Upper lobe of left lung (tissue), 6 donors: ENCODE measurements around the gene PIK3R6. TPM values are rescaled to one million over a fixed set of nuclear protein-coding genes. Genes with fewer than 3 reads are reported as not detected.

Experiments used
- ATAC-seq, 2 donors: fragments of 200-7000 bp; cut with Tn5 transposase; one replicate each; pipeline ENCODE4 v1.9.1; 2022; ENCODE audit warnings: mild to moderate bottlenecking in 2 of 2, moderate library complexity in 2 of 2; ENCODE audit not compliant: low FRiP score in 2 of 2
- DNase-seq, 2 donors: peaks; one replicate each; pipeline ENCODE4 v3.0.0-alpha.2; 2019 to 2020
- H3K27ac ChIP-seq, 4 donors: fragments of 200-600 bp; sonication (generic); one replicate each; pipeline ENCODE4 v1.5.1; 2016 to 2019
- H3K27me3 ChIP-seq, 4 donors: fragments of 200-600 bp; sonication (generic); one replicate each; pipeline ENCODE4 v1.5.1; 2017 to 2019
- H3K36me3 ChIP-seq, 4 donors: fragments of 200-600 bp; sonication (generic); one replicate each; pipeline ENCODE4 v1.5.1; 2016 to 2019
- H3K4me1 ChIP-seq, 4 donors: fragments of 200-600 bp; sonication (generic); one replicate each; pipeline ENCODE4 v1.5.1; 2018 to 2019
- H3K4me3 ChIP-seq, 4 donors: fragments of 200-600 bp; sonication (generic); one replicate each; pipeline ENCODE4 v1.5.1; 2017 to 2019; ENCODE audit warnings: mild to moderate bottlenecking in 2 of 4, moderate library complexity in 1 of 4
- H3K9me3 ChIP-seq, 4 donors: fragments of 200-600 bp; sonication (generic); one replicate each; pipeline ENCODE4 v1.5.1; 2018 to 2019
- EP300 ChIP-seq, 4 donors: sonication (generic); formaldehyde crosslinking; IDR thresholded peaks; one replicate each; pipeline ENCODE4 v1.5.1; 2017; ENCODE audit warnings: antibody characterized with exemption in 4 of 4, control low read depth in 2 of 4
- POLR2A ChIP-seq, 4 donors: fragments of 450-650 bp; IDR thresholded peaks; one replicate each; pipeline ENCODE4 v1.5.1; 2016 to 2017; ENCODE audit warnings: antibody characterized with exemption in 4 of 4, mild to moderate bottlenecking in 2 of 4
- POLR2AphosphoS5 ChIP-seq, 2 donors: sonication (generic); formaldehyde crosslinking; IDR thresholded peaks; one replicate each; pipeline ENCODE4 v1.5.1; 2017; ENCODE audit warnings: antibody characterized with exemption in 2 of 2
- WGBS, 2 donors: methylation state at CpG; one replicate each; pipeline ENCODE4 v1.1.5; 2017 to 2018; 5-methylcytosine and 5-hydroxymethylcytosine counted together
- total RNA-seq, 6 donors: library from RNA; depleted of rRNA in 4 of 6; stranded (reverse); fragments of >200 nt in 4 of 6; gene quantifications; one replicate each; pipeline versions ENCODE4 v1.1.0 to v1.2.1, GENCODE V29; 2016 to 2021
- TF ChIP-seq, protein P1 (sequence below), 6 experiments: fragments of 450-650 bp in 4 of 6; fragments of 200-600 bp in 2 of 6; sonication (generic) in 2 of 6; IDR thresholded peaks; one replicate each; pipeline ENCODE4 v1.5.1; 2016 to 2019; ENCODE audit warnings: antibody characterized with exemption in 6 of 6
- donor health status: DM: no; HTN: no; CAD: no; lungs with moderate emphysema.
- donor health status: DM: no; HTN: yes; CAD: no; lungs with severe emphysema.

PIK3R6 gene
- total RNA-seq, 6 donors from 2014 or later: 1.1 to 4.2 (median 2.4) TPM

DNA sequence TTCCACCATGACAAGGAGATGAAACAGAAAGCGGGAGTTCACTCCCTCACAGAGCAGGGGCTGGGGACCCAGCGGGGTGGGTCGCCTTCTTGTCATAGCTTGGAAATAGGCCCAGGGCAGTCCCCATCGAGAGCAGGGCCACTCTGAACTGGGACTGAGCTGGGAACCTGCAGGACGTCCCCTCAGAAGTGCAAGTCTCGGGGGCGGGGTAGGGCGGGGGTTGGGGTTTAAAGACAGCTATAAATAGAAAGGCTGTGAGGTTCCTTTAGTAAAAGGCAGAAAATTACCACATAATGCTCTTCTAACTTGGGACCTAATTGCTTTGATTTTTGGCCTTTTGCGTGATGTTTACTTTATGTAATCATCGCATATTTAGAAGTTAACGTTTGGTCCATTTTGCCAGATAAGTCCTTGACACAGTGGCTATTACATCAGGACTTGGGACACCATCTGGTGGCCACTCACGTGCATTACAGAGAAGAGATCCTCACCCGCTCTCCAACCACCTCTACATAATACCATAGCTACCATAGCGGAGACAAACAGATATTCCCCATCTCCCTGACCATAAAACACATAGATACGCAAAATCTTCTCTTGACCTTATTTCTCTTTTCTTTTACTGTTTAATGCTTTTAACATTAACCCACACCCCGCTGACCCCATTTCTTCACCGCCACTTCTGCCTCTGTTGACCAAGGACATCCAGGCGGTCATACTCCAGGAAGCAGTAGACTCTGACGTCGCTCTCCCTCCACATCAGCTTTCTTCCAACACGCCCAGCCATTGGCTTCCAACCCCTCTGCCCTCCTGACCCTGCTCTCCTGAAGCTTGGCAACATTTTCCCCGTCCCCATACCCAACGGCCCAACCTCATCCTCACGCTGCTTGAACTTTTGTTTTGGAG, 27.5 kb upstream of the PIK3R6 start:
- peak; percentile 78 to 83 for ATAC-seq
- WGBS, 2 donors: 47 to 50% methylated on average over 23 to 24 of the region's 24 CpGs
- Histone ChIP-seq H3K27me3 (no peaks in the 10 kb centered on the region), H3K4me1 (peaks cover 0 to 16% (median 0%) of the 10 kb centered on the region in 4 donors), H3K36me3 (no peaks in the 10 kb centered on the region), H3K9me3 (no peaks in the 10 kb centered on the region), H3K4me3 (no peak overlapping the region), H3K27ac (no peak overlapping the region)
- TF ChIP-seq EP300 (IDR thresholded peaks at IDR 0.05) (no peak), POLR2AphosphoS5 (IDR thresholded peaks at IDR 0.05) (no peak)
- TF ChIP-seq, protein P1, sequence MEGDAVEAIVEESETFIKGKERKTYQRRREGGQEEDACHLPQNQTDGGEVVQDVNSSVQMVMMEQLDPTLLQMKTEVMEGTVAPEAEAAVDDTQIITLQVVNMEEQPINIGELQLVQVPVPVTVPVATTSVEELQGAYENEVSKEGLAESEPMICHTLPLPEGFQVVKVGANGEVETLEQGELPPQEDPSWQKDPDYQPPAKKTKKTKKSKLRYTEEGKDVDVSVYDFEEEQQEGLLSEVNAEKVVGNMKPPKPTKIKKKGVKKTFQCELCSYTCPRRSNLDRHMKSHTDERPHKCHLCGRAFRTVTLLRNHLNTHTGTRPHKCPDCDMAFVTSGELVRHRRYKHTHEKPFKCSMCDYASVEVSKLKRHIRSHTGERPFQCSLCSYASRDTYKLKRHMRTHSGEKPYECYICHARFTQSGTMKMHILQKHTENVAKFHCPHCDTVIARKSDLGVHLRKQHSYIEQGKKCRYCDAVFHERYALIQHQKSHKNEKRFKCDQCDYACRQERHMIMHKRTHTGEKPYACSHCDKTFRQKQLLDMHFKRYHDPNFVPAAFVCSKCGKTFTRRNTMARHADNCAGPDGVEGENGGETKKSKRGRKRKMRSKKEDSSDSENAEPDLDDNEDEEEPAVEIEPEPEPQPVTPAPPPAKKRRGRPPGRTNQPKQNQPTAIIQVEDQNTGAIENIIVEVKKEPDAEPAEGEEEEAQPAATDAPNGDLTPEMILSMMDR (IDR thresholded peaks at IDR 0.05): peak; percentile 62 to 80 (median 72)
- peak in 1 of 2 donors; percentile 64 for DNase-seq

DNA sequence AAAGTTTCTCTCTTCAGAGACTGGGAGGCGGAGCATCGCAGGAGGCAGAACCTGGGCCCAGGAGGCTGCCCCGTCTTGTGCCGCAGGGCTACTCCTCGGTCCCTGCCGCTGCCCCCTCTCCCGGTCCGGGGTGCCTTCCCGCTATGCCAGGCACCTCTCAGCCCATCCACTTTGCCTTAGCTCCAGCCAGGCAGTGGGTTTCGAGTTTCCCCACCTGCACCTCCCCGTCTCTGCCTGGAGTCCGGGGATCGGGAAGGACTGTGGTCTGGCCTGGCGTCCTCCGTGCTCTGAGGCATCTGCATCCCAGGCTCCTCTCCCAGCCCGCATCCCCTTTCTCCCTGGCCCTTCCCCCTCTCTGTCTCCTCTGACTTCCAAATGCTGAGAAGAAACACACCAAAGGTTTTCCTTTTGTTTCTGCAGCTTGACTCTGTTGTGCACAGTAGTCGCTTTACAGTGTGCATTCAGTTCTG, 26.8 kb upstream of the PIK3R6 start:
- Histone ChIP-seq H3K27me3 (no peaks in the 10 kb centered on the region), H3K4me1 (peaks cover 0 to 13% (median 0%) of the 10 kb centered on the region in 4 donors), H3K9me3 (no peaks in the 10 kb centered on the region), H3K27ac (no peak overlapping the region), H3K4me3 (no peak overlapping the region), H3K36me3 (no peaks in the 10 kb centered on the region)
- 61 to 80% methylated on average over 15 to 17 of the region's 17 CpGs for WGBS, 2 donors
- TF ChIP-seq EP300 (IDR thresholded peaks at IDR 0.05): no peak
- TF ChIP-seq POLR2A (IDR thresholded peaks at IDR 0.05): no peak
- TF ChIP-seq POLR2AphosphoS5 (IDR thresholded peaks at IDR 0.05): no peak
- TF ChIP-seq, protein P1 (IDR thresholded peaks at IDR 0.05): no peak
- DNase-seq (no peak), ATAC-seq (no peak)

DNA sequence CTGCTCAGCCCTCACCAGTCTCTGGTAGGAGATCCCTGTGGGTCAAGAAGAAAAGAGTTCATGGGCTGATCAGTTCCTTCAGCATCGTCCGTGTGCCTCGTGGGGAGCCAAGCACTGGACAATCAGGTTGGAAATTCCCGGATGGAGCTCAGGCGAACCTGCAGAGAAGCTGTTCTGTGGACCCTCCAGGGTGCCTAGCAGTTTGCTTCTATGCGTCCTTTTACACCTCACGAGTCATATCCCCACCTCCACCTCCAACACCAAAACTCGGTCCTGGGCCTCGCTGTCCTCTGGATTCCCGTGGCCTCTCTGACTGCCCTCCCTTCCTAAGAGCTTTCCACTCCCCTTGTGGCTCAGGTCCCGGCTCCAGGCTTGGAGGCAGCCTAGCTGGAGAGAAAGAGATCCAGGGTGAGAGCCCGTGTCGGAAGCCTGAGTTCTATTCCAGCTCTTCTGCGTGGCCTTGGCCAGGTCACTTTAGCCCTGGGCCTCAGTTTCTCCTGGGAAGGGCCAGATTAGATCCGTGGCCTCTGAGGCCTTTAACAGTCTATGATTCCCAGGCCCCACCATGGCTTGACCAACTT, 26.2 kb upstream of the PIK3R6 start:
- Histone ChIP-seq H3K4me3 (no peak overlapping the region), H3K36me3 (no peaks in the 10 kb centered on the region), H3K27ac (no peak overlapping the region), H3K9me3 (no peaks in the 10 kb centered on the region), H3K4me1 (peaks cover 0 to 7% (median 0%) of the 10 kb centered on the region in 4 donors), H3K27me3 (no peaks in the 10 kb centered on the region)
- DNase-seq: peak in 1 of 2 donors; percentile 8
- WGBS, 2 donors: 85 to 86% methylated on average over 15 of the region's 15 CpGs
- ATAC-seq: no peak
- TF ChIP-seq POLR2AphosphoS5 (IDR thresholded peaks at IDR 0.05) (no peak), POLR2A (IDR thresholded peaks at IDR 0.05) (no peak)

DNA sequence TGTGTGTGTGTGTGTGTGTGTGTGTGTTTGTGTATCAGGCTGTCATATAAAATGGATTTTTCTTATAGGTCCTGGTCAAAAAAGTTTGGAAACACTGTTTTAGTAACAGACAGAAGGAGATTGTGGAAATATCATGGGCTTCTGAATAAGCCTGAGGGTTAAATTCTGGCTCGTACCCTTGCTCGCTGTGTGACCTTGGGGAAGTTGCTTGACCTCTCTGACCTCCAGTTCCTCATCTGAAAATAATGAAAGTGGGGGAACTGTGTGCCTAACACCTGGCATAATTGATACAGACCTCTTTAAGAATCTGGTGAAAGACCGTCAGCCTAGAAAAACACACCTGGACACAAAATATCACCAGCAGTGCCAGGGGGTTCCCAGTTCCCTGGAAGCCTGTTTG, 25.6 kb upstream of the PIK3R6 start:
- 78 to 84% methylated on average over 3 of the region's 3 CpGs for WGBS, 2 donors
- no peak for ATAC-seq
- no peak for DNase-seq
- Histone ChIP-seq H3K36me3 (peaks cover 0 to 4% (median 0%) of the 10 kb centered on the region in 4 donors), H3K27me3 (no peaks in the 10 kb centered on the region), H3K4me1 (peaks cover 0 to 7% (median 2%) of the 10 kb centered on the region in 4 donors), H3K9me3 (no peaks in the 10 kb centered on the region), H3K4me3 (no peak overlapping the region), H3K27ac (no peak overlapping the region)
- TF ChIP-seq, protein P1 (IDR thresholded peaks at IDR 0.05): no peak
- TF ChIP-seq EP300 (IDR thresholded peaks at IDR 0.05): no peak
- TF ChIP-seq POLR2AphosphoS5 (IDR thresholded peaks at IDR 0.05): no peak
- no peak for TF ChIP-seq POLR2A (IDR thresholded peaks at IDR 0.05)

DNA sequence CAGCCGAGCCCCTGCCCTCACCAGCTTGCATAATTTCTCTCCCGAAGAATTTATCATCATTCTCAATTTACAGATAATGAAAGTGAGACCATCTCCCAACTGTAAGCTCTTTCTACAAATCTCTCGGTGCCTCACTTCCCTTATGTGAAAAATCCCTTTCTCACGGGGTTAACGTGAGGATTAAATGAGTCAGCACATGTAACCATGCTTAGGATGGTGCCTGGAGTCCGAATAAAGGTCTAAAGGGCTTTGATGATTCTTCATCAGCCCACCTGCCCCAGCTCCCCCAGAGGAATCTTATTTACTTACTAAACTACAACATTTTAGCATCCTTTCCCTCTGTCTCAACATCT, 24.8 kb upstream of the PIK3R6 start:
- no peak for DNase-seq
- no peak for ATAC-seq
- no peak for TF ChIP-seq EP300 (IDR thresholded peaks at IDR 0.05)
- no peak for TF ChIP-seq POLR2AphosphoS5 (IDR thresholded peaks at IDR 0.05)
- TF ChIP-seq POLR2A (IDR thresholded peaks at IDR 0.05): no peak
- TF ChIP-seq, protein P1 (IDR thresholded peaks at IDR 0.05): no peak
- Histone ChIP-seq H3K36me3 (peaks cover 0 to 5% (median under 1%) of the 10 kb centered on the region in 4 donors), H3K4me1 (peaks cover 0 to 7% (median 2%) of the 10 kb centered on the region in 4 donors), H3K27ac (no peak overlapping the region), H3K27me3 (no peaks in the 10 kb centered on the region), H3K9me3 (no peaks in the 10 kb centered on the region), H3K4me3 (no peak overlapping the region)
- WGBS, 2 donors: 51 to 57% methylated on average over 6 of the region's 6 CpGs
